Naive thymus-derived CD8-positive, alpha-beta T cell (primary cell): ENCODE measurements around the gene CSMD2. TPM values are rescaled to one million over a fixed set of nuclear protein-coding genes. Genes with fewer than 3 reads are reported as not detected.
A peak's percentile ranks its signal among the peaks of the same experiment; 100 is the strongest.

Source experiments
- ATAC-seq, 2 donors: fragments of 150-1000 bp; cut with Tn5 transposase in 1 of 2; sonication (Bioruptor Pico), chemical (Tn5 transposase) in 1 of 2; 1 replicate in 1 of 2; 2 replicates in 1 of 2; pipeline ENCODE4 v1.10.0; 2021; ENCODE audit warnings: mild to moderate bottlenecking in 2 of 2, moderate library complexity in 2 of 2
- POLR2A ChIA-PET: fragments of 350-600 bp; sonication (Branson Sonifier 250); formaldehyde crosslinking; loops from one replicate; lab custom pipeline; 2021; ENCODE audit warnings: antibody characterized with exemption; lab: Charles Lee
- DNase-seq, 10 donors: peaks; one replicate each; pipeline versions ENCODE4 v3.0.0 to v3.0.0-alpha.2; 2020 to 2022
- H3K27ac Mint-ChIP-seq, 10 donors: one replicate each; pipeline ENCODE4 v1.8.0; 2020 to 2022; ENCODE audit warnings: mild to moderate bottlenecking in 10 of 10, mixed read lengths in 10 of 10, moderate library complexity in 4 of 10, inconsistent platforms in 1 of 10
- H3K27me3 Mint-ChIP-seq, 5 donors: one replicate each; pipeline ENCODE4 v1.8.0; 2021 to 2022; ENCODE audit warnings: mixed read lengths in 5 of 5
- H3K36me3 Mint-ChIP-seq, 3 donors: one replicate each; pipeline ENCODE4 v1.8.0; 2020 to 2022; ENCODE audit warnings: mixed read lengths in 3 of 3, mild to moderate bottlenecking in 2 of 3, inconsistent platforms in 1 of 3
- H3K4me1 Mint-ChIP-seq, 4 donors: one replicate each; pipeline ENCODE4 v1.8.0; 2021 to 2022; ENCODE audit warnings: mixed read lengths in 4 of 4
- H3K4me3 Mint-ChIP-seq, 10 donors: one replicate each; pipeline ENCODE4 v1.8.0; 2020 to 2022; ENCODE audit warnings: mild to moderate bottlenecking in 10 of 10, mixed read lengths in 10 of 10, moderate library complexity in 6 of 10, inconsistent platforms in 1 of 10
- H3K9me3 Mint-ChIP-seq, 9 donors: one replicate each; pipeline ENCODE4 v1.8.0; 2020 to 2022; ENCODE audit warnings: mixed read lengths in 9 of 9, mild to moderate bottlenecking in 3 of 9, inconsistent platforms in 1 of 9, moderate library complexity in 1 of 9
- polyA plus RNA-seq, 3 donors: library from polyadenylated mRNA; unstranded; fragments of 300-500 nt; fragmentation: Illumina TruSeq; gene quantifications; one replicate each; pipeline ENCODE4 v1.2.3, GENCODE V29; 2021
- total RNA-seq, 8 experiments: library from RNA in 2 of 8; stranded (reverse) in 2 of 8; gene quantifications; one replicate each; pipeline ENCODE4 v1.2.3 and lab custom pipeline; 2021 to 2026

Gene CSMD2
- total and polyA plus RNA-seq, 5 experiments from 2014 or later, result not detected

- DNase-seq (no peak), ATAC-seq (no peak)
- H3K4me3 Mint-ChIP-seq, result no peak overlapping the region
- H3K27me3 Mint-ChIP-seq, result peaks cover 6 to 39% (median 21%) of the 10 kb centered on the region in 5 donors
- H3K4me1 Mint-ChIP-seq, result peaks cover 0 to 1% (median 0%) of the 10 kb centered on the region in 4 donors
- POLR2A ChIA-PET, result no interaction called here
- peaks cover 0 to under 1% (median 0%) of the 10 kb centered on the region in 3 donors for H3K36me3 Mint-ChIP-seq
- H3K27ac Mint-ChIP-seq, result no peak overlapping the region
- peaks cover 0 to 5% (median 0%) of the 10 kb centered on the region in 9 donors for H3K9me3 Mint-ChIP-seq
Observed at GRCh38 chr1:34054920-34055319, 110.1 kb downstream of the CSMD2 start.

- peaks cover 6 to 27% (median 15%) of the 10 kb centered on the region in 5 donors for H3K27me3 Mint-ChIP-seq
- no peak for ATAC-seq
- H3K27ac Mint-ChIP-seq, result no peak overlapping the region
- peaks cover 0 to 1% (median 0%) of the 10 kb centered on the region in 4 donors for H3K4me1 Mint-ChIP-seq
- H3K9me3 Mint-ChIP-seq, result peaks cover 0 to 9% (median 0%) of the 10 kb centered on the region in 9 donors
- peaks cover 0 to 2% (median 0%) of the 10 kb centered on the region in 3 donors for H3K36me3 Mint-ChIP-seq
- H3K4me3 Mint-ChIP-seq, result no peak overlapping the region
- DNase-seq, result no peak
- POLR2A ChIA-PET, result no interaction called here
Observed at GRCh38 chr1:34053660-34054059, 111.4 kb downstream of the CSMD2 start.

DNA sequence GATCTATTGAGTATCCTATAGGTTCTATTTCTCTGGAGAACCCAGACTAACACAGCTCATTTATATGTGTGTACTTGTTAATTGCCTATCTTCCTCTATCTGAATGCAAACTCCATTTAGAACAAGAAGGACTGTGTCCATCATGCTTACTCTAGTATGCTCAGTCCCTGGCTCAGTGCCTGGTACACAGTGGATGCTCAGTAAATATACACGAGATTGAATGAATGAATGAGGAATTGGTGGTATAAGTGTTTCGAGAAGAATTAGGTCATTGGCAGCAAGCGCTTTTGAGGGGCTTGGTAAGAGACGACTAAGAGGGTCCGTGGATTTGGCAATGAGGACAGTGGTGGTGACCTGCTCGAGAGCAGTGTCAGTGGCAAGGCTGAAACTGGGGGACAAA, 112.5 kb downstream of the CSMD2 start:
- Mint-ChIP-seq H3K27ac (no peak overlapping the region), H3K9me3 (peaks cover 0 to 9% (median 0%) of the 10 kb centered on the region in 9 donors)

GRCh38 chr1:34050709-34051485, 114.1 kb downstream of the CSMD2 start:
- H3K27me3 Mint-ChIP-seq, result peaks cover 1 to 27% (median 12%) of the 10 kb centered on the region in 5 donors

More for the DNA sequence above, 112.5 kb downstream of the CSMD2 start:
- DNase-seq, result no peak
- no peak for ATAC-seq
- H3K27me3 Mint-ChIP-seq, result peaks cover 3 to 21% (median 14%) of the 10 kb centered on the region in 5 donors
- POLR2A ChIA-PET, result no interaction called here
- peaks cover 0 to 1% (median 0%) of the 10 kb centered on the region in 4 donors for H3K4me1 Mint-ChIP-seq
- H3K36me3 Mint-ChIP-seq, result peaks cover 0 to 2% (median 0%) of the 10 kb centered on the region in 3 donors
- H3K4me3 Mint-ChIP-seq, result no peak overlapping the region

GRCh38 chr1:34049994-34050393, 115.0 kb downstream of the CSMD2 start:
- no peak overlapping the region for H3K4me3 Mint-ChIP-seq
- DNase-seq (no peak), ATAC-seq (no peak)
- POLR2A ChIA-PET, result no interaction called here
- H3K36me3 Mint-ChIP-seq, result peaks cover 0 to 2% (median 0%) of the 10 kb centered on the region in 3 donors
- no peaks in the 10 kb centered on the region for H3K4me1 Mint-ChIP-seq
- peaks cover 0 to 9% (median 0%) of the 10 kb centered on the region in 9 donors for H3K9me3 Mint-ChIP-seq
- H3K27ac Mint-ChIP-seq, result no peak overlapping the region
- H3K27me3 Mint-ChIP-seq, result peaks cover 1 to 27% (median 12%) of the 10 kb centered on the region in 5 donors

More at GRCh38 chr1:34050709-34051485, 114.1 kb downstream of the CSMD2 start:
- Mint-ChIP-seq H3K27ac (no peak overlapping the region), H3K4me1 (no peaks in the 10 kb centered on the region), H3K36me3 (peaks cover 0 to 2% (median 0%) of the 10 kb centered on the region in 3 donors), H3K4me3 (no peak overlapping the region), H3K9me3 (peaks cover 0 to 9% (median 0%) of the 10 kb centered on the region in 9 donors)
- DNase-seq, result no peak
- POLR2A ChIA-PET, result no interaction called here
- no peak for ATAC-seq

GRCh38 chr1:34049477-34049876, 115.6 kb downstream of the CSMD2 start:
- H3K4me1 Mint-ChIP-seq, result no peaks in the 10 kb centered on the region
- H3K27ac Mint-ChIP-seq, result no peak overlapping the region
- peaks cover 0 to 2% (median 0%) of the 10 kb centered on the region in 3 donors for H3K36me3 Mint-ChIP-seq
- no peak for DNase-seq
- no peak overlapping the region for H3K4me3 Mint-ChIP-seq
- ATAC-seq, result no peak
- H3K9me3 Mint-ChIP-seq, result peaks cover 0 to 9% (median 0%) of the 10 kb centered on the region in 9 donors
- POLR2A ChIA-PET, result no interaction called here
- peaks cover 1 to 27% (median 12%) of the 10 kb centered on the region in 5 donors for H3K27me3 Mint-ChIP-seq

GRCh38 chr1:34037856-34038255, 127.2 kb downstream of the CSMD2 start:
- no peak for ATAC-seq
- peaks cover 2 to 10% (median 5%) of the 10 kb centered on the region in 5 donors for H3K27me3 Mint-ChIP-seq

DNA sequence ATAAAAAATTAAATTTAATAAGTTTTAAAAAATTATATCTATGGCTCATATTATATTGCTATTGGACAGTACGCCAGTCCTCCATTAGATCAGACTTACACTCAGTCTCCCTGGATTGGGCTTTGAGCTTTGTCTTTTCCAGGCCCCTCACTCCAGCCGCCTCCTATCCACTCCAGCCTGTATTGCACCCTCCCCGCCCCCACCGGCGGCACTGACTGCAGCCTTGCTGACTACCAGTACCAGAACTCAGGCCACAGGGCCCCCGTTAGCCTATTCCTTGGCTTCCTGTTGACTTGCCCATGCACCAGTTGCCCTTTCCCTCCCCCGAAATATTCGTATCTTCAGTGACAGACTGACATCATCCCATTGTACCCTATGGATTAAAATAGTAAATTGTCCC, 127.9 kb downstream of the CSMD2 start:
- Mint-ChIP-seq H3K36me3 (no peaks in the 10 kb centered on the region), H3K4me1 (no peaks in the 10 kb centered on the region), H3K4me3 (no peak overlapping the region), H3K9me3 (no peaks in the 10 kb centered on the region), H3K27ac (no peak overlapping the region), H3K27me3 (peaks cover 2 to 10% (median 5%) of the 10 kb centered on the region in 5 donors)
- POLR2A ChIA-PET, result no interaction called here
- DNase-seq, result no peak
- ATAC-seq, result no peak

More at GRCh38 chr1:34037856-34038255, 127.2 kb downstream of the CSMD2 start:
- POLR2A ChIA-PET, result no interaction called here
- no peak for DNase-seq
- Mint-ChIP-seq H3K9me3 (no peaks in the 10 kb centered on the region), H3K27ac (no peak overlapping the region), H3K36me3 (no peaks in the 10 kb centered on the region), H3K4me1 (no peaks in the 10 kb centered on the region), H3K4me3 (no peak overlapping the region)

DNA sequence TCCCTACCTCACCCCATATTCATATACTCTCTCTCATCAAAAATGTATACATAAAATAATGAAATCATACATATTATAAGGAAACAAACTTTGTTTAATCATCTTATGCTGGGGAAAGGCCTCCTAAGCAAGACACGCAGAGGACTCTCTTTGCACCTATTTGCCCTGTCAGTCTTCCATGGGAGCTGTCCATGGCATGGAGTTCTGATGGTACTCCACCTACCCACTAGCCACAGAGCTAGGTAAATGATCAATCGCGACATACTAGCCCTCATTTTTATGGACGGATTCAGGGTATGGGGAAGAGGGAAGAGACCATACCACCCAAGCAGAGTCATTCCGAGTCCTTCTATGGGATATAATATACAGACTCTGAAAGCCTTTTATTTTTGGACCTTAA, 131.0 kb downstream of the CSMD2 start:
- no peaks in the 10 kb centered on the region for H3K36me3 Mint-ChIP-seq
- H3K4me3 Mint-ChIP-seq, result no peak overlapping the region
- no peaks in the 10 kb centered on the region for H3K9me3 Mint-ChIP-seq
- POLR2A ChIA-PET, result no interaction called here
- DNase-seq (no peak), ATAC-seq (no peak)
- no peak overlapping the region for H3K27ac Mint-ChIP-seq
- no peaks in the 10 kb centered on the region for H3K4me1 Mint-ChIP-seq
- H3K27me3 Mint-ChIP-seq, result peaks cover 6 to 24% (median 7%) of the 10 kb centered on the region in 5 donors

GRCh38 chr1:34029954-34030353, 135.1 kb downstream of the CSMD2 start:
- Mint-ChIP-seq H3K4me1 (peaks cover 0 to 2% (median 0%) of the 10 kb centered on the region in 4 donors), H3K27me3 (peaks cover 9 to 47% (median 14%) of the 10 kb centered on the region in 5 donors), H3K9me3 (no peaks in the 10 kb centered on the region), H3K4me3 (no peak overlapping the region), H3K27ac (no peak overlapping the region), H3K36me3 (no peaks in the 10 kb centered on the region)
- DNase-seq (no peak), ATAC-seq (no peak)
- POLR2A ChIA-PET, result no interaction called here

- peaks cover 0 to 2% (median 0%) of the 10 kb centered on the region in 4 donors for H3K4me1 Mint-ChIP-seq
- ATAC-seq (no peak), DNase-seq (no peak)
- H3K27me3 Mint-ChIP-seq, result peaks cover 13 to 52% (median 13%) of the 10 kb centered on the region in 5 donors
- no peaks in the 10 kb centered on the region for H3K9me3 Mint-ChIP-seq
- H3K36me3 Mint-ChIP-seq, result no peaks in the 10 kb centered on the region
- no peak overlapping the region for H3K4me3 Mint-ChIP-seq
- POLR2A ChIA-PET, result no interaction called here
- peak overlapping the region in 1 of 10 donors; percentile 33 for H3K27ac Mint-ChIP-seq
Observed at GRCh38 chr1:34029515-34029914, 135.5 kb downstream of the CSMD2 start.

DNA sequence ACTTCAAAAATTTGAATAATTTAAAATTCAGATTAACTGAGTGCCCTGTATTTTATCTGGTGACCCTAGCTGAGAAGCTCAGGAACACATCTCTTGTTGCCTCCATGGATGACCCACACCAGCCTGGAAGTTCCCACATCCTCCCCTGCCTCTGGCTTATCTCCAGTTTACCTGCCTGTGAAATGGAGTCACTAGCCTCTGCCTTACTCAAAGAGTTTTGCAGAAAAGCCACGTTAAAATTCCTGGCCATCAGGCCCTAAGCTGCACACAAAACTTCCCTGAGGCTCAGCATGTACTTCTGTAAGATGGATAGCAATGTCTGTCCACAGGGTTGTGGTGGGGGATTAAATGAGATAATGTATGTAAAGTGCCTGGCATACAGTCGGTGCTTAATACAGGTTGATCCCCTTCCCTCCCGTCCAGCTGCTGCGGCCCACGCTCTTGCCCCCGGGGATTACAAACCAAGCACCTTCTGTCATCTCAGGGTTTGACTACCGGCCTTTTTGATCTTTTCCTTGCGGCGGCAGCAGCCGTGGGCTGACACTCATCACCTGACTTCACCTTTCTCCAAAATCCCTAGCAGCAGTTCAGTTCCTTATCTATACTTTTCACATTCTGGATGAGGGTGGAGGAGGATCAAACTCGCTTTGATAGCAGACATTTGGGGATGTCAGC, 136.5 kb downstream of the CSMD2 start:
- no peak overlapping the region for H3K27ac Mint-ChIP-seq
- no peak for DNase-seq
- peaks cover 0 to 2% (median 0%) of the 10 kb centered on the region in 4 donors for H3K4me1 Mint-ChIP-seq
- H3K4me3 Mint-ChIP-seq, result no peak overlapping the region
- H3K36me3 Mint-ChIP-seq, result no peaks in the 10 kb centered on the region
- ATAC-seq, result no peak
- H3K27me3 Mint-ChIP-seq, result peaks cover 9 to 47% (median 13%) of the 10 kb centered on the region in 5 donors
- H3K9me3 Mint-ChIP-seq, result no peaks in the 10 kb centered on the region
- POLR2A ChIA-PET, result no interaction called here

GRCh38 chr1:34025675-34026074, 139.4 kb downstream of the CSMD2 start:
- DNase-seq (no peak), ATAC-seq (no peak)
- Mint-ChIP-seq H3K4me3 (no peak overlapping the region), H3K27me3 (peaks cover 9 to 64% (median 21%) of the 10 kb centered on the region in 5 donors), H3K27ac (no peak overlapping the region), H3K4me1 (peaks cover 0 to 2% (median 0%) of the 10 kb centered on the region in 4 donors), H3K9me3 (peaks cover 0 to 2% (median 0%) of the 10 kb centered on the region in 9 donors), H3K36me3 (no peaks in the 10 kb centered on the region)
- POLR2A ChIA-PET, result no interaction called here
